CD4-positive, alpha-beta T cell treated with Interleukin-15 for 1 hour (primary cell): ENCODE data around the gene S100B.

Experiments used
- DNase-seq: peaks from one replicate; pipeline ENCODE4 v3.0.0-alpha.2; 2020

Gene S100B

DNA sequence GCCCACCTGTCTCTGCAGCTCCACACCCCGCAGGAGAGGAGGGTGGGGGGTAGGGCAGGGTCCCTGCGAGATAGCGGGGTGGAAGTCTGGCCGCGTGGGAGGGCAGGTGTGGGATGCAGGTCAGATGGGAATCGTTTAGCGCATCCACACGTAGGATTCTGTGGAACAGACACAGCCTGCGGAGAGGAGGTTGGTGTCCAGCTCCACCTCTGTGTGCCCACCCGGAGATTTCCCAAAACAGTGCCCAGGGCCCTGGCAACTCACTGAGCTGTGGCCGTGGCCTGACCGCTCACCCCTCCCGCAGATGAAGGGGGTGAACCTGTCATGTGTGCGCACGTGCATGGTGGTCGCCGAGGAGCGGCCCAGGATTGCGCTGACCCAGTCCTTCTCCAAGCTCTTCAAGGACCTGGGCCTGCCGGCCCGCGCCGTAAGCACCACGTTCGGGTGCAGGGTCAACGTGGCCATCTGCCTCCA, 46.9 kb downstream of the S100B start:
- DNase-seq = no peak

DNA sequence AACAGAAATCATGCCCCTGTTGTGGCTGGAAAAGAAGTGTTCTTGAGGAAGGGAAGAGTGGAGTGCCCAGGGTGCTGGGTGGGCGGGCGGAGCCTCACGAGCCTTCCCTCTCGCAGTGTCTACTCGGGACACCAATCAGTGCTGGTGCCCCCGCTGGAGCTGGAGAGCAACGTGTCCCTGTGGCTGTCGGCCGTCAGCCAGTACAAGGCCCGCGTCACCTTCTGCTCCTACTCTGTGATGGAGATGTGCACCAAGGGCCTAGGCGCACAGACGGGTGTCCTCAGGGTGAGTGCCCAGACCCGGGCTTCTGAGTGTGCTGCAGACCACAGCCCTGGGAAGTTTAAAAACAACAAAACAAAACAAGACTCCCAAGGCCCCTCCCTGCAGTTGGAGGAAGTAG, 47.4 kb downstream of the S100B start:
- no peak for DNase-seq

DNA sequence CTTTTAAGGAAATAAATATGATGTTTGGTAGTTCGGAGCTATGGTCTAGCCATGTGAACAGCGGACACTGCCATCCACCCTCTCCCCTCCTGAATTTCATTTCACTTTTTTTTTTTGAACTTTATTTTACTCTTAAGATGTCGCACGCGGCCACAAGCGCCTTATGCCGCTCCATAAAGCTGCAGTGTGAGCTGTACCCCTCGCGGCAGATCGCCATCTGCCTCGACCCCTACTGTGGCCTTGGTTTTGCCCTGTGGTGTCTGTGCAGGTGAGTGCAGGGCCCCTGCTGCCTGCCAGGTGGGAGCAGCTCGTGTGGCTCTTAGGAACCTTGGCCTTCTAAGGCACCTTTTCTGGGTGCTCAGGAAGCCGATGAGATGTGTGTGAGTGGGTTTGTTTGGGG, 48.1 kb downstream of the S100B start:
- DNase-seq = no peak

DNA sequence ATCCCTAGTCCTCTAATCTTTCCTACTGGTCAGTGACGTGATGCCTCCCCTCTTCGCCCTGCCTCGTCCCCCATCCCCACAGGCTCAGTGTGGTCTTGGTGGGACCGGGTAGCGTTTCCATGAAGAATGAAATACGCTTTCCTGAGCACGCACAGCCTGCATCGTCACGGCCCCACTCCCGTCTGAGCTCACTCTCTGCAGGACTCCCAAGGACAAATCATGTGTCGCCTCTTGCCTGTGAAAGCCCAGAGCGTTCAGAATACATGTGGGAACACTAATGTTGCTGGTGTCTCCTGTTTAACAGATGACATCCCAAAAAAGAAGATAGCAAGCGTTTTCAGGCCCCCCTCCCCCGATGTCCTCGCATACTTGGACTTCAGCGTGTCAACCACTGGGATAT, 49.2 kb downstream of the S100B start:
- DNase-seq = no peak

DNA sequence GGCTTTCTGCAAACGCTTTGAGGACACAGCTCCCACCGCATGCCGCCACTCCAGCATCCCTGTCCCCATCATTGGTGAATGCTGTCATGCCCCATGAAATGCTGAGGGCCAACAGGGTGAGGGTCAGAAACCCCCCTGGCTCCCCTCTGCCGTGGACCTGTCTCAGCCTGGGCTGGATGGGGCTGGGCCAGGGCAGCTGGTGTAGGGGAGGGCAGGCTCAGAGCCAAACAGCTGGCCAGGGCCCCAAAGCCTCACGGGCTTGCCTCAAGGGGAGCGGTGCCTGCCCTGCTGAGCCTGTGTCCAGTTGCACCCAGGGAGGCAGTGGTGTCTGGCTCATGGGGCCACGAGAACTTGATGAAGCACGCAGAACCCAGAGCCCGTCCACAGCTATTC, 49.7 kb downstream of the S100B start:
- DNase-seq = no peak

DNA sequence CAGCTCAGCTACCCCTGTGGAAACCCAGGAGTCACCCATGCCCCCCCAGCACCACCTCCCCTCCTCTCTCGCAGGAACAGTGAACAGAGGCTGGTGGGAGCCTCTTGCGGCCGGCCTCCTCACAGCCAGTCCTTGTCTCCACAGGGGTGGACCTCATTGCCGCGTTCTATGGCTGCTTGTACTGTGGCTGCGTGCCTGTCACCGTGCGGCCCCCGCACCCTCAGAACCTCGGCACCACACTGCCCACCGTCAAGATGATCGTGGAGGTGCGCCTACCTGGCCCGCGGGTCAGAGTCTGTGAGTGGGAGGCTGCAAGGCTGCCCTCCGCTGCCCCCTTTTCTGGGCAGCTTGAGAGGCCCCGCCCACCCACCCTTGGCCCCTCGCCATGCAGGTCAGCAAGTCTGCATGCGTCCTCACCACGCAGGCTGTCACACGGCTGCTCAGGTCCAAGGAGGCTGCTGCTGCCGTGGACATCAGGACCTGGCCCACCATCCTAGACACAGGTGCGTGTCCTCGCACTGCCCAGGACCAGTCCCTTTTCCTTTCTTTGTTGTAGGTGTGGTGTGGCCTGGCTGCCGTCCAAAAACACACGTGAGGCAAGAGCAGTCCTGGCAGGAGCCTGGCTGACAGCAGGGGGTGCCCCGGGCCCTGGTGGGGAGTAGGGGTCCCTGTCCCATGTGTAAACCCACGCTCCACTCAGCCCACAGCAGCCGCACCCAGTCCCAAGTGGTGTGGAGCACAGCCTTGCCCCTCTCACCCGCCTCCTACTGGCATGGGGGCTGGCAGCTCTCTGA, 50.3 kb downstream of the S100B start:
- DNase-seq = no peak

DNA sequence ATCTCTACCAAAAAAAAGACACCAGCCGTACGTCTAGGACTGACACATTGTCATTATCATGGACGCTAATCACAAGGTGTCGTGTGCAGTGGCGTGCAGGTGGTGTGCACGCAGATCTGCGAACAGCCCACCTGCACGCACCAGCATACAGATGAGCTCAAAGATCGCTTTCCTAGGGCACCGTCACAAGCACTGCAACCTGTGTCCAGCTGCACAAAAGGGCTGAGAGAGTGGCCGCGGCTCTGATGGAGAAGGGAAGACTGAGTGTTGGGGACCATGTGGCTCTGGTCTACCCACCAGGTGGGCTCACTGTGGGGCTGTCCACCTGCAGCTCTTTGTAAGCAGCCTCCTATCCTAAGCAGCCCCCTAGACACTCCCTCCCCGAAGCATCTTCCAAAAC, 50.9 kb downstream of the S100B start:
- no peak for DNase-seq

DNA sequence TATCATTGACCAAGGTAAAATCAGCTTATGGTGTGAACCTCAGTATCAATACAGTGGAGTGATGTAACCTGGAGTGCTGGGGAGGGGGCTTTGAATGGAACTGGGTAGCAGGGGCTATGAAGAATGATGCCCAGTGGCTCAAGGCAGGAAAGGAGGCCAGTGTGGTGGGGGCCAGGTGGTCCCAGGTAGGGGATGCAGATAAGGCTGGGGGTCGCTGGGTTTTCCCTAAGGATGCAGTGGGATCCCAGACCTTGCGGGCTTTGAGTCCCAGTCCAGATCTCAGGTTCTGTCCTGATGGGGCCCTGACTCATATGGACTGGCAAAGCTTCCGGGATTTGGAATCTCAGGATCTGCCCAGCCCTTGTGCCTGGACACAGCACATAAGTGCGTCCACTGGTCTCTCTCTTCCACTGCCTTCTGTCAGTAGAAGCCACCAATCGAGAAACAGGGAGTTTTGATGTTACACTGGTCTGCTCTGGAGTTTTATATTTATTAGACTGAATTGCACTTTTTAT, 52.0 kb downstream of the S100B start:
- DNase-seq = no peak

DNA sequence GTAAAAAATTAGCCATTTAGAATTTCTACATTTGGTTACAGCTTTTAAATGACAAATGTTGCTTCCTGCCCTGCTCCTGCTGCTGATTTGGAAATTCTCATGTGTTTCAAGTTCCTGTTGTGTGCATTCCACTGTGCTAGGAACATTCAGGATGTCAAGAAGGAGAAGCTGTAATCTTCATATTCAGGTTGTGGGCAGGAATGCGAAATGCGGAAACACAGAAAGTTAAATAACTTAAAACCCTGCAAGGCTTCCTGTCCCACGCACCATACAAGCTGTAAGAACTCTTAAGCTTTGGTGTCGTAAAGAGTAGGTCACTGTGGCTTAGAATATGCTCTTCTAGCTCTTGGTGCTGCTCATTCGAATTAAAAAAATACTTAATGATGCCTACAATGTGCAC, 52.6 kb downstream of the S100B start:
- no peak for DNase-seq

DNA sequence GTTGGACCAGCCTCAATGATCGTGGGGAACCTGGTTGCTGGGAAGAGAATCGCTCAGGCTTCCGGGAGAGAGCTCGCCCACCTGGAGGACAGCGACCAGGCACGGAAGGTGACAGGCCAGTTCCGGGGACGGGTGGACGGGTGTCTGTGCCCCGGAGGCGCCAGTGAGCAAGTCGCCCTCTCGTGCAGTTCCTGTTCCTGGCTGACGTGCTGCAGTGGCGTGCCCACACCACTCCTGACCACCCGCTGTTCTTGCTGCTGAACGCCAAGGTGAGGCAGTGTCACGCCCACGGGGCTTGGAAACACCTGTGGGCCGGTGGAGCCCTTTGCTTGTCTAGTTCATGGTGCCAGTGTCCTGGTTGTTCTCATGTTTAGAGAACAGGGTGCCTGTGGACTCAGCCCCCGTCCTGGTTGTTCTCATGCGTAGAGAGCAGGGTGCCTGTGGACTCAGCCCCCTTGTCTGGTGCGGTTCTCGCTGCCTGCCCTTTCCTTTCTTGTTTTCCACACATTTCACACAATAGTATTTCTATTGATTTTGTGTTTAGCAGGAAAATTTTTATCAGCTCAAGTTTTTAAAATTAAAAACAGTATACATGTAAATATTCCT, 53.1 kb downstream of the S100B start:
- peak; percentile 67 for DNase-seq

DNA sequence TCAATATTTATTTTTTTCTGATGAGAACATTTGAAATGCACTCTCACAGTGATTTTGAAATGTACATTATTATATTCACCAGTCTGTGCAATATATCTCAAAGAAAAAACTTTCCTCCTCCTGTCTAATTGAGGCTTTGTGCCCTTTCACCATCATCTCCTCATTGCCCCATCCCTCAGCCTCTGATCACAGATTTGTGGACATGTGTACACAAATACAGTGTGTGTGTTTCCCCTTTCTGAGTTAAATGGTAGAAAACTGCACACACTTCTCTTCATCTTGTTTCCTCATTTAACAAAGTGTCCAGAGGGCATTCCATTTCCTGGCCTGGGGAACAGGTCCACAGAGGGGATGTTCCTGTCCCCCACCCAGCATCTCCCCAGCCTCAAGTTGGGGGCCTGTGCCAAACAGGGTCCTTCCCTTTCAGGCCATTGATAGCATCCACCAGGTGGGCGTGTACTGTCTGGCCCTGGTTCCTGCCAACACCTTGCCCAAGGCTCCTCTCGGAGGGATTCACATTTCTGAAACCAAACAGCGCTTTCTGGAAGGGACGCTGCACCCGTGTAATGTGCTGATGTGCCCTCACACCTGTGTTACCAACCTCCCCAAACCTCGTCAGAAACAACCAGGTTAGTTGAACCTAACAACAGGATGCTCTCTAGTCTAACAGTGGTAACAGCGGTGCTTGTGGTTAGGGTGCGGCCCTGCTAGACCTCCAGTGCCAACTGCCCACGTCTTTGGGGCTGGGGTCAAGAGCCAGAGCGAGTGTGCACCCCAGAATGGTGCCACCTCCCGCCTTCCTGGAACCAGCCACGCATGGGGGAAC, 54.6 kb downstream of the S100B start:
- DNase-seq = peak; percentile 87

DNA sequence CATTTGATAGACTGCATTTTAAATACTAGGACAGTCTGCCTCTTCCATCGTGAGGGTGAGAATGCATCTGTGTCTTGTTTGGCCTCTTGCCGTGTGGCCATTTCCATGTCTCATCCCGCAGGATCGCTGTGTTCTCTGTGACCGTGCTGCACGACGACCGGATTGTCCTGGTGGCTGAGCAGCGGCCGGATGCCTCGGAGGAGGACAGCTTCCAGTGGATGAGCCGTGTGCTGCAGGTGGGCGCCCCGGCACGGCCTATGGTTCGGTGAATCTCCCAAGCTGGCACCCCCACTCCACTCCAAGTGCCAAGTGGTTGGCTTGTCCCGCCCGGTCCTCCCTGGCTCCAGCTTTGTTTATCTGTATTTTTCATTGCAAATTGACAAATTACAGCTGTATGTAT, 55.2 kb downstream of the S100B start:
- no peak for DNase-seq
